ENCODE measurements around the gene KIF5A.
A peak's percentile ranks its signal among the peaks of the same experiment; 100 is the strongest.

KIF5A gene

DNA sequence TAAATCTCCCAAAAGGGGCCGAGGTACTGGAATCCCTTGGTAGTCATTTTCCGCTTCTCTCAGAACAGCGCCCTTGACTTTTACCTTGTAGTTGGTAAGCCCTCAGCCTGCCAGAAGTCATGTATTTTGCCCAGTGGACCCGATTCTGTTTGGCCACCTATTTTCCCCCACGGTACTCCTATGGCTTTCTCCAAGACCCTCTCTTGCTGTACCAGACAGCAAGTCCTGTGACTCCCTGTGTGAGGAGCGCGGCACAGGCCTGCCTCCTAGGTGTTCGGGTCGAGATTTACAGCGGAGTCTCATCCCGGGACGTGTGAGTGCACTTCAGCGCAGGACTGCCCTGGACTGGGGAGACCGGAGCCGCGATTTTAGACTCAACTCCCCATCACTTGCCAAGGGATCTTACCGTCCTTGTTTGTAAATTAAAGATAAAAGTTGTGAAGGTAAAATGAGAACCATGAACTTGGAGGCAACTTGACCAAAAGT is 28.3 kb upstream of the KIF5A start:
- H3K4me1 ChIP-seq (ENCODE audit: insufficient read depth, low read length): peaks cover 22% of the 10 kb centered on the region; the same call in 1 of the 2 replicates
- peak overlapping the region; percentile 96; the same call in 1 of the 2 replicates for H3K27ac ChIP-seq (ENCODE audit: low read depth, low read length)
- WGBS: 19% methylated on average over 17 of the region's 17 CpGs

DNA sequence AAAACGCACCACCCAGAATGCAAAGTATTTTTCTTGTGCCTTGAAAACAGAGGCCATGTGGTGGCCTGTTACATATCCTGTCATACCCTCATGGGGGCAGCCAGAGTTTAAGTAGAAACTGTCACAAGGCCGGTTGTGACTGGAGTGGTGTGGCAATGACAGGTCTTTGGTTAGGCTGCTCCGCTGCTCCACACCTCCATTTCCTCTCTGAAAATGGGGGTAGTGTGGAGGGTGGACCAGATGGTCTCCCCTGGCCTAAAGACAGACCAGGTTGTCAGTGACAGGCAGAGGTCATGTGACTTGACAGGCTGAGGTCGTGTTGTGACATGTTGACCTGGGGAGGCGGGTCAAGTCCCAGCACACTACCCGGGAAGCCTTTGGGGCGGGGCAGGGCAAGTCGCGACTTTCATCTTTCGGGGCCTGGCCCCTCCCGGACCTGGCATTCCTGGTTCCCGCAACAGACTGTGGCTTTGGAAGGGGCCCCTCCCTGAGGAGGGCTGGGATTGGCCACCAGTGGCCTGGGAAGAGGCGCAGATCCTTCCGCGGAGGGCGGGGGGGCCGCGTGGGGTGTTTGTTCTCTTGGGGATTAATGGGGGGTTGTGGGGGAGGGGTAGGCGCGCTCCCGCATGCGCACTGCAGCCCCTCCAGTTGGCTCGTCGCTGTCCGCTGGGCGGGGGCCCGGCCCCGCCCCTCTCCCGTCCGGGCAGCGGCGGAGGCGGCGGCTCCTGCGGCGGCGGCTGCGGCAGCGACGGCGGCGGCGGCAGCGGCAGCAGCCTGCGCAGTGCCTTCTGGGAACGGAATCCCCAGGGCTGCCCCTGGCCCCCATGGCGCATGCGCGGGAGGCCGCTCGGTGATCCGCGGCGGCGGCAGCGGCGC is 27.6 kb upstream of the KIF5A start, which contains the start of gene MBD6:
Gene MBD6, plus strand, starts transcription at position 814 of the 876 bp plus-strand sequence. CDS start 1,480 bp downstream, outside the sequence.
- Histone ChIP-seq H3K27me3 (ENCODE audit: insufficient read depth, low read length) (no peaks in the 10 kb centered on the region), H3K4me1 (ENCODE audit: insufficient read depth, low read length) (peaks cover 22% of the 10 kb centered on the region; the same call in 1 of the 2 replicates), H3K36me3 (ENCODE audit: insufficient read depth, low read length) (peaks cover 28% of the 10 kb centered on the region), H3K9me3 (ENCODE audit: insufficient read depth, low read depth, low read length) (no peaks in the 10 kb centered on the region), H3K27ac (ENCODE audit: low read depth, low read length) (peak within 1 kb of the TSS; percentile 96), H3K9ac (ENCODE audit: low read depth, low read length) (peak within 1 kb of the TSS; percentile 78), H3K4me3 (ENCODE audit: low read length) (peak within 1 kb of the TSS; percentile 87)
- under 1% methylated on average over 57 of the region's 57 CpGs for WGBS

More for the DNA sequence above, 28.3 kb upstream of the KIF5A start:
- Histone ChIP-seq H3K27me3 (ENCODE audit: insufficient read depth, low read length) (no peaks in the 10 kb centered on the region), H3K9me3 (ENCODE audit: insufficient read depth, low read depth, low read length) (no peaks in the 10 kb centered on the region), H3K36me3 (ENCODE audit: insufficient read depth, low read length) (peaks cover 33% of the 10 kb centered on the region), H3K4me3 (ENCODE audit: low read length) (peak overlapping the region; percentile 87), H3K9ac (ENCODE audit: low read depth, low read length) (0 out of 2 replicates have a peak overlapping the region, but pooled peaks have one; percentile 20)

DNA sequence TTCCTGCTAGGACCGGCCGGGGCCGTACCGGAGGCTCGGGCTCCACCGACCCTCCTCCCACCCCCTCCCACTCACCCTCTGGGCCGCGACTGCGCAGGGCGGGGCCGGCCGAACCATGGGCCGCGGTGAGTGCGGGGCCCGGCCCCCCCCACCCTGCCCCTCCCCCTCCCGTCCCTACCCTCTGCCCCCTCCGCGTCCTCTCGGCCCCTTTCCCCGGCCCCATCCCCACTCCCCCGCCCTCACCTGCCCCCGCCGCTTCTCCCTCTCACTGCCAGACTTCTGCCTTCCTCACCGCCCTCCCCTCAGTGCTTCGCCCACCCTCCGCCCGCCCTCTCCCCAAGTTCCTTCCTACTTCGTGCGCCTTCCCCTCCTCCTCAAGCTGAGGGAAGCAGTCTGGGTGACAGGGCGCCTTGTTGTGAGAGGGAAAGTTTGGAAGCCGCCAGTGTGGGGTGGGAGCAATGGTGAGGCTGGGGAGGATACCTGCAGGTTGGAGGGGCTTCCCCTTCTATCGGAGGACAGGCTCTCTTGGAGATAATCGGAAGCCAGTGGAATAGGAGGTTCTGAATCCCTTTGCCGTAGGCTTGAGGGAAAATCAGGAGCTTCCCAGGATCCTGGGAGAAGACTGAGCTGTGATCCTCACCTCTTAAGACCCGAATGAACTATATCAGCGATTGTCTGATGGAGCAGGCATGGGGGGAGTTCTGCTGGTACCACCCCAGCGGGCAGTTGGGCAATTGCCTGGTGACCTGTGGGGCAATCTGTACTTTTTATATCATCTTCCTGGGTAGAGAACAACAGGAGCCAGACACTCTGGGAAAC is 26.7 kb upstream of the KIF5A start:
- H3K27me3 ChIP-seq (ENCODE audit: insufficient read depth, low read length): no peaks in the 10 kb centered on the region
- peaks cover 26% of the 10 kb centered on the region for H3K36me3 ChIP-seq (ENCODE audit: insufficient read depth, low read length)
- peaks cover 22% of the 10 kb centered on the region; the same call in 1 of the 2 replicates for H3K4me1 ChIP-seq (ENCODE audit: insufficient read depth, low read length)
- peak overlapping the region; percentile 96 for H3K27ac ChIP-seq (ENCODE audit: low read depth, low read length)
- H3K9ac ChIP-seq (ENCODE audit: low read depth, low read length): peak overlapping the region; percentile 78
- H3K9me3 ChIP-seq (ENCODE audit: insufficient read depth, low read depth, low read length): no peaks in the 10 kb centered on the region
- 1% methylated on average over 30 of the region's 38 CpGs for WGBS
- peak overlapping the region; percentile 87 for H3K4me3 ChIP-seq (ENCODE audit: low read length)

DNA sequence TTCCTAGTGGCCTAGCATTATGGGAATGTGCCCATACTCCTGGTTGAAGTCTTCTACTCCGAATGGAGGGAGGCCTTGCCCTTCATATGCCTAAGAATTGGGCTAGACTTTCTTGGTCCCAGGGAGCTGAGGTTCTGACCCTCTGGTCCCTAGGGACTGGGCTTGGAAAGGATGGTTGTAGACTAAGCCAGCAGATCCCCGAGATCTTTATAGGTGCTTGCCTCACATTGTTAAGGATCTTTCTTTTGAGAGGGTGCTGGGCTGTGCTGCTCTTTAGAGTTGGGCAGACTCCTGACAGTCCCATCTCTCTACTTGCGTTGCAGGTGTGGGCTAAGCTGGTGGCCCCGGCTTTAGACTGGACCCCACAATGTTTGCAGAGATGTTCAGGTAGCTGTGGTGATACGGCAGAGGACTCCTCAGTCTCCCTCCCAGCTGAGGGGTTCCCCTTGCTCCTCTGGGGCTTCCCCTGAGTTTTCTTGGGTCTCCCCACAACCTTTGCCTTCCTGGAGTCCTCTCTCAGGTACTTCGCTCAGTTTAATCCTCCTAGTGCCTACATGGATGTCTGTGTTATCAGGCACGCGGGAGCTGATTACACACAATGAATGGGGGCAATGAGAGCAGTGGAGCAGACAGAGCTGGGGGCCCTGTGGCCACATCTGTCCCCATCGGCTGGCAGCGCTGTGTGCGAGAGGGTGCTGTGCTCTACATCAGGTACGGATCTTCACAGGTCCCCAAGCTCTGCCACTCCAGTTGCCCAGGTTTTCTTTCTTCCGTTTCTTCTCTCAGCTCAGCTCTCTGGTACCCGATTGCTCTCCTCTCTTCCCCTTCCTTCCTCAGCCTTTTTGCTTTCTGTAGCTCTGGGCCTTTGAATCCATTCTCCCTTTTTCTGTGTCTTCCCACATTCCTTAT is 25.9 kb upstream of the KIF5A start:
- Histone ChIP-seq H3K4me1 (ENCODE audit: insufficient read depth, low read length) (peaks cover 20% of the 10 kb centered on the region; the same call in 1 of the 2 replicates), H3K27ac (ENCODE audit: low read depth, low read length) (peak overlapping the region; percentile 62), H3K9ac (ENCODE audit: low read depth, low read length) (peak overlapping the region; percentile 78), H3K27me3 (ENCODE audit: insufficient read depth, low read length) (no peaks in the 10 kb centered on the region), H3K4me3 (ENCODE audit: low read length) (peak overlapping the region; percentile 87), H3K9me3 (ENCODE audit: insufficient read depth, low read depth, low read length) (no peaks in the 10 kb centered on the region), H3K36me3 (ENCODE audit: insufficient read depth, low read length) (peaks cover 26% of the 10 kb centered on the region)
- WGBS: 82% methylated on average over 14 of the region's 14 CpGs

DNA sequence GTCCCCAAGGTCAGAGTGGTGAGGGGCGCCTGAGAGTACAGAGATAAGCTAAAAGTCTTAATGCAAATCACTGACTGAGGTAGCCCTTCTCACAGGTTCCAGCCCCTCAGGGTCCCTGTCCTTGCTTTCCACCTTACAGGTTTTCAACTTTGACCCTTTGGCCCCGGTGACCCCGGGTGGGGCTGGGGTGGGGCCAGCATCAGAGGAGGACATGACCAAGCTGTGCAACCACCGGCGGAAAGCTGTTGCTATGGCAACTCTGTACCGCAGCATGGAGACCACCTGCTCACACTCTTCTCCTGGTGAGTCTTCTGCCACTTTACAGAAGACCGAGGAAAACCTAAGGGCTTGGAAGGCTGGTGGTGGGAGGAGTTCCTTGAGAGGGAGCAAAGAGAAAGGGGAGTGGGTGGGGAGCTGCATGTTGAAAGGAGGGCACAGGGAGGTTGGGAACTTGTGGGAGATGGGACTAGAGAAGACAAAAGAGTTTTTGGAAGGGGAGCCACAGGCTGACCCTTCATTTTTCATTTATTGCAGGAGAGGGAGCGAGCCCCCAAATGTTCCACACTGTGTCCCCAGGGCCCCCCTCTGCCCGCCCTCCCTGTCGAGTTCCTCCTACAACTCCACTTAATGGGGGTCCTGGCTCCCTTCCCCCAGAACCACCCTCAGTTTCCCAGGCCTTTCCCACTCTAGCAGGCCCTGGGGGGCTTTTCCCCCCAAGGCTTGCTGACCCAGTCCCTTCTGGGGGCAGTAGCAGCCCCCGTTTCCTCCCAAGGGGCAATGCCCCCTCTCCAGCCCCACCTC is 24.8 kb upstream of the KIF5A start:
- 89% methylated on average over 11 of the region's 11 CpGs for WGBS
- H3K36me3 ChIP-seq (ENCODE audit: insufficient read depth, low read length): peaks cover 31% of the 10 kb centered on the region
- no peaks in the 10 kb centered on the region for H3K9me3 ChIP-seq (ENCODE audit: insufficient read depth, low read depth, low read length)
- peaks cover 18% of the 10 kb centered on the region; the same call in 1 of the 2 replicates for H3K4me1 ChIP-seq (ENCODE audit: insufficient read depth, low read length)
- no peak overlapping the region for H3K4me3 ChIP-seq (ENCODE audit: low read length)
- no peaks in the 10 kb centered on the region for H3K27me3 ChIP-seq (ENCODE audit: insufficient read depth, low read length)
- H3K9ac ChIP-seq (ENCODE audit: low read depth, low read length): no peak overlapping the region
- H3K27ac ChIP-seq (ENCODE audit: low read depth, low read length): no peak overlapping the region

DNA sequence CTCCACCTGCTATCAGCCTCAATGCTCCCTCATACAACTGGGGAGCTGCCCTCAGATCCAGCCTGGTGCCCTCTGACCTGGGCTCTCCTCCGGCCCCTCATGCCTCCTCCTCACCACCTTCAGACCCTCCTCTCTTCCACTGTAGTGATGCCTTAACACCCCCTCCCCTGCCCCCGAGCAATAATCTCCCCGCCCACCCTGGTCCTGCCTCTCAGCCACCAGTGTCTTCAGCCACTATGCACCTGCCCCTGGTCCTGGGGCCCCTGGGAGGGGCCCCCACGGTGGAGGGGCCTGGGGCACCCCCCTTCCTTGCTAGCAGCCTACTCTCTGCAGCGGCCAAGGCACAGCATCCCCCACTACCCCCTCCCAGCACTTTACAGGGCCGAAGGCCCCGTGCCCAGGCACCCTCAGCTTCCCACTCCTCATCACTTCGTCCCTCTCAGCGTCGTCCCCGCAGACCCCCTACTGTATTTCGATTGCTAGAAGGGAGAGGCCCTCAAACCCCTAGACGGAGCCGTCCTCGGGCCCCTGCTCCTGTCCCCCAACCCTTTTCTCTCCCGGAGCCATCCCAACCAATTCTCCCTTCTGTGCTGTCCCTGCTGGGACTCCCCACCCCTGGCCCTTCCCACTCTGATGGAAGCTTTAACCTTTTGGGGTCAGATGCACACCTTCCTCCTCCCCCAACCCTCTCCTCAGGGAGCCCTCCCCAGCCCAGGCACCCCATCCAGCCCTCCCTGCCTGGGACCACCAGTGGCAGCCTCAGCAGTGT is 24.0 kb upstream of the KIF5A start:
- Histone ChIP-seq H3K9me3 (ENCODE audit: insufficient read depth, low read depth, low read length) (no peaks in the 10 kb centered on the region), H3K27me3 (ENCODE audit: insufficient read depth, low read length) (no peaks in the 10 kb centered on the region), H3K4me3 (ENCODE audit: low read length) (no peak overlapping the region), H3K36me3 (ENCODE audit: insufficient read depth, low read length) (peaks cover 39% of the 10 kb centered on the region), H3K4me1 (ENCODE audit: insufficient read depth, low read length) (peaks cover 18% of the 10 kb centered on the region; the same call in 1 of the 2 replicates), H3K9ac (ENCODE audit: low read depth, low read length) (no peak overlapping the region), H3K27ac (ENCODE audit: low read depth, low read length) (no peak overlapping the region)
- WGBS: 86% methylated on average over 16 of the region's 16 CpGs

DNA sequence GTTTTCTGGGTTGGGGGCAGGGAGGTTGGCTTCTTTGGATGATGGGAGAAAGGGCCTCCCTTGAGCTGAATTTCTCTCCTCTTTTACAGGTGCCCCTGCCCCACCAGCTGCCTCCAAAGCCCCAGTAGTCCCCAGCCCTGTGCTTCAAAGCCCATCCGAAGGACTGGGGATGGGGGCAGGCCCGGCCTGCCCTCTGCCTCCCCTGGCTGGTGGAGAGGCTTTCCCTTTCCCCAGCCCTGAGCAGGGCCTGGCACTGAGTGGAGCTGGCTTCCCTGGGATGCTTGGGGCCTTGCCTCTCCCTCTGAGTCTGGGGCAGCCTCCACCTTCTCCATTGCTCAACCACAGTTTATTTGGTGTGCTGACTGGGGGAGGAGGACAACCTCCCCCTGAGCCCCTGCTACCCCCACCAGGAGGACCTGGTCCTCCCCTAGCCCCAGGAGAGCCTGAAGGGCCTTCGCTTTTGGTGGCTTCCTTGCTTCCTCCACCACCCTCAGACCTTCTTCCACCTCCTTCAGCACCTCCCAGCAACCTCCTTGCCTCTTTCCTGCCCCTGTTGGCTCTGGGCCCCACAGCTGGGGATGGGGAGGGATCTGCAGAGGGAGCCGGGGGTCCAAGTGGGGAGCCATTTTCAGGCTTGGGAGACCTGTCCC is 23.2 kb upstream of the KIF5A start:
- Histone ChIP-seq H3K36me3 (ENCODE audit: insufficient read depth, low read length) (peaks cover 47% of the 10 kb centered on the region), H3K4me1 (ENCODE audit: insufficient read depth, low read length) (peaks cover 12% of the 10 kb centered on the region; the same call in 1 of the 2 replicates), H3K27ac (ENCODE audit: low read depth, low read length) (no peak overlapping the region), H3K9me3 (ENCODE audit: insufficient read depth, low read depth, low read length) (no peaks in the 10 kb centered on the region), H3K9ac (ENCODE audit: low read depth, low read length) (no peak overlapping the region), H3K4me3 (ENCODE audit: low read length) (no peak overlapping the region), H3K27me3 (ENCODE audit: insufficient read depth, low read length) (no peaks in the 10 kb centered on the region)
- 91% methylated on average over 3 of the region's 4 CpGs for WGBS

DNA sequence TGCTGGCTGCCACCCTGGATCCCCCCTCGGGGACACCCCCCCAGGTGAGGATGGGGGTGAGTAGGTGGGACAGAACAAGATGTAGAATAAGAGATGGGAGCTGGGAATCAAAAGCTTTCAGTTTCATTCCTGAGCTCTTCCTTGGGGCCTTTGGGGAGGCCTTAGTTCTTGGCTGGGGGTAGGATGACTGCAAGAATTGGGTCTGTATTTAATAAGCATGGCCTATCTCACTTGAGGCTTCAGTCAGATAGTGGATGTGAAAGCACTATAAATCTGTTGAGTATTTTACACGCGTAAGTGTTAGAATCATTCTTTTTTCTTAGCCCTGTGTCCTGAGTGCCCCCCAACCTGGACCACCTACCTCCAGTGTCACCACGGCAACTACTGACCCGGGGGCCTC is 22.7 kb upstream of the KIF5A start:
- 96% methylated on average over 5 of the region's 5 CpGs for WGBS
- H3K9me3 ChIP-seq (ENCODE audit: insufficient read depth, low read depth, low read length): no peaks in the 10 kb centered on the region
- H3K27ac ChIP-seq (ENCODE audit: low read depth, low read length): no peak overlapping the region
- H3K9ac ChIP-seq (ENCODE audit: low read depth, low read length): no peak overlapping the region
- H3K27me3 ChIP-seq (ENCODE audit: insufficient read depth, low read length): no peaks in the 10 kb centered on the region
- 0 out of 2 replicates have a peak, but pooled peaks cover 7% of the 10 kb centered on the region for H3K4me1 ChIP-seq (ENCODE audit: insufficient read depth, low read length)
- no peak overlapping the region for H3K4me3 ChIP-seq (ENCODE audit: low read length)
- peaks cover 53% of the 10 kb centered on the region for H3K36me3 ChIP-seq (ENCODE audit: insufficient read depth, low read length)

DNA sequence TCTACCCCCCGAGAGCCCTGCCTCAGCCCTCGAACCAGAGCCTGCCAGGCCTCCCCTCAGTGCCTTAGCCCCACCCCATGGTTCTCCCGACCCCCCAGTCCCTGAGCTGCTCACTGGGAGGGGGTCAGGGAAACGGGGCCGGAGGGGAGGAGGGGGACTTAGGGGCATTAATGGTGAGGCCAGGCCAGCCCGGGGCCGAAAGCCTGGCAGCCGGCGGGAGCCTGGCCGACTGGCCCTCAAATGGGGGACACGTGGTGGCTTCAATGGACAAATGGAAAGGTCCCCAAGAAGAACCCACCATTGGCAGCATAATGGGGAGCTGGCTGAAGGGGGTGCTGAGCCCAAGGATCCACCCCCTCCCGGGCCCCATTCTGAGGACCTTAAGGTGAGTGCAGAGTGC is 21.7 kb upstream of the KIF5A start:
- peaks cover 63% of the 10 kb centered on the region for H3K36me3 ChIP-seq (ENCODE audit: insufficient read depth, low read length)
- no peak overlapping the region for H3K9ac ChIP-seq (ENCODE audit: low read depth, low read length)
- H3K4me1 ChIP-seq (ENCODE audit: insufficient read depth, low read length): 0 out of 2 replicates have a peak, but pooled peaks cover 7% of the 10 kb centered on the region
- no peak overlapping the region for H3K27ac ChIP-seq (ENCODE audit: low read depth, low read length)
- 92% methylated on average over 12 of the region's 12 CpGs for WGBS
- no peaks in the 10 kb centered on the region for H3K9me3 ChIP-seq (ENCODE audit: insufficient read depth, low read depth, low read length)
- no peaks in the 10 kb centered on the region for H3K27me3 ChIP-seq (ENCODE audit: insufficient read depth, low read length)
- no peak overlapping the region for H3K4me3 ChIP-seq (ENCODE audit: low read length)
